Measurements from ENCODE around the gene TTLL10.

Gene TTLL10

GRCh38 chr1:1176931-1177330 is 3.3 kb downstream of the TTLL10 start:
- TF ChIP-seq CTCF (IDR thresholded peaks at IDR 0.05), result no peak

- TF ChIP-seq CTCF (IDR thresholded peaks at IDR 0.05), result no peak
Measured at GRCh38 chr1:1177452-1178206, 3.9 kb downstream of the TTLL10 start.

DNA sequence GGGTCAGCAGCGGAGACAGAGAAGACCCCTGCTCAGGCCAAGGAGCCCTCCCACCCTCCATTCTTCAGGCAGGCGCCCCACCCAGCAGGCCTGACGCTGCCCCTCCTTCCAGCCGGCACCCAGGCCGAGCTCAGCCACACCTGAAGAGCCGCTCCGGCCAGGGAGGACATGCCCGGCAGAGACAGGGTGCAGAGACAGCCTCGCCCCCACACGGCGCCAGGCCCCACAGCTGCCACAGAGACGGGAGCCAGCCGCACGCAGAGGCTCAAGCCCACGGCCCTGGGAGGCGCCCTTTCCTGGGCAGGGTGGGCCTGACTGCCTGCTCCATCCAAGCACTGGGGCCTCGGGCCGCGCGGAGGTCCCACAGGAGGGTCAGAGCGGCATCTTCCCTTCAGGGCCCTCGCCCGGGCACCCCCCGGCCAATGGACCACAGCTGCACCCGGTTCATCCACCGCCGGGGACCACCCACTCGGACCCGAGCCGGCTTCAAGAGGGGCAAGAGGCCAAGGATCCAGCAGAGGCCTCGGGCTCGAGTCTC is 5.2 kb downstream of the TTLL10 start:
- no peak for TF ChIP-seq CTCF (IDR thresholded peaks at IDR 0.05)

- TF ChIP-seq CTCF (IDR thresholded peaks at IDR 0.05), result no peak
Measured at GRCh38 chr1:1179346-1179982, 5.8 kb downstream of the TTLL10 start.

DNA sequence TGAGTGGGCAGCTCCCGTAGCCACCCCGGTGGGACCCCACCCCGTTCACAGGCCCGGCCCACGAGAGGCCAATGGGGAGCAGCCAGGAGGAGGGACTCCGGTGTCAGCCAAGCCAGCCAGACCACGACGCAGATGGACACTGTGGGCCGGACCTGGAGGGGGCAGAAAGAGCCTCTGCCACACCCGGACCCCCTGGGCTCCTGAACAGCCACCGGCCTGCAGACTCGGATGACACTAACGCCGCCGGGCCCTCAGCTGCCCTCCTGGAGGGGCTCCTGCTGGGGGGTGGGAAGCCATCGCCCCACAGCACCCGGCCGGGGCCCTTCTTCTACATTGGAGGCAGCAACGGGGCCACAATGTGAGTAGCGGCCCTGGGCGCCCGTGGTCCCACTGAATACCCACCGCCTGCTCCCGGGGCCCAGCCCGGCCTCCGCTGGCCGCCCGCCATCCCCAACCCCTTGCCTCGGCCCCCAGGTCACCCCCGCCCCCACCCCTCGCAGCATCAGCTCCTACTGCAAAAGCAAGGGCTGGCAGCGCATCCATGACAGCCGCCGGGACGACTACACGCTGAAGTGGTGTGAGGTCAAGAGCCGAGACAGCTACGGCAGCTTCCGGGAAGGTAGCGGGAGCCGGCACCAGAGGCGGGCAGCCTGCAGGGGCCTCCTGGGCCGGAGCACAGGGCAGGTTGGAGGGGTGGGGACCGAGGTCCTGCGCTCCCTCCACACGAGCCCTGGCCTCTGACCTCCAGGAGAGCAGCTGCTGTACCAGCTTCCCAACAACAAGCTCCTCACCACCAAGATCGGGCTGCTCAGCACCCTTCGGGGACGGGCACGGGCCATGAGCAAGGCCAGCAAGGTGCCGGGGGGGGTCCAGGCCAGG is 6.5 kb downstream of the TTLL10 start:
- TF ChIP-seq CTCF (IDR thresholded peaks at IDR 0.05), result no peak

- no peak for TF ChIP-seq CTCF (IDR thresholded peaks at IDR 0.05)
Measured at GRCh38 chr1:1181129-1181937, 7.7 kb downstream of the TTLL10 start.

Measured in LNCAP (cell line).